ENCODE data around the gene RPS14.

Gene RPS14

GRCh38 chr5:150485693-150486401 lies 36.3 kb upstream of the RPS14 start:
- H3K4me2 ChIP-seq (ENCODE audit: low read length): peak overlapping the region; percentile 35
- H3K18ac ChIP-seq (ENCODE audit: low read length): peak overlapping the region; percentile 98
- peak overlapping the region; percentile 82 for H3K4me3 ChIP-seq (ENCODE audit: low read length)
- H2BK5ac ChIP-seq (ENCODE audit: low read length): peak overlapping the region; percentile 77
- H3K27ac ChIP-seq (ENCODE audit: low read depth, low read length): peak overlapping the region; percentile 98
- peaks cover 40% of the 10 kb centered on the region for H3K79me2 ChIP-seq (ENCODE audit: control insufficient read depth, insufficient read depth, low read length)
- H3K27me3 ChIP-seq (ENCODE audit: insufficient read depth, low read length, poor library complexity): no peaks in the 10 kb centered on the region
- H4K5ac ChIP-seq (ENCODE audit: low read length): no peak overlapping the region
- peak overlapping the region; percentile 82 for H4K8ac ChIP-seq (ENCODE audit: low read depth, low read length)
- peak overlapping the region; percentile 41 for H2BK15ac ChIP-seq (replicated peaks; ENCODE audit: low read depth)
- H3K36me3 ChIP-seq (ENCODE audit: control insufficient read depth, insufficient read depth, low read length): no peaks in the 10 kb centered on the region
- peak overlapping the region; percentile 98 for H3K56ac ChIP-seq (ENCODE audit: low read length)
- H3K9ac ChIP-seq (ENCODE audit: low read length): peak overlapping the region; percentile 96
- peak overlapping the region; percentile 76 for H3K4ac ChIP-seq (ENCODE audit: low read depth, low read length)
- WGBS (ENCODE audit: extremely low coverage, insufficient coverage, low lambda C conversion rate): no CpG with 5 or more reads among the region's 90 CpGs
- peaks cover 16% of the 10 kb centered on the region for H3K79me1 ChIP-seq (ENCODE audit: low read length)
- no peak overlapping the region for H2AK5ac ChIP-seq (ENCODE audit: low read length)
- peaks cover 36% of the 10 kb centered on the region for H3K4me1 ChIP-seq (ENCODE audit: control insufficient read depth, low read depth, low read length)
- H2BK120ac ChIP-seq (ENCODE audit: low read depth, low read length): peak overlapping the region; percentile 54
- H3K23ac ChIP-seq (ENCODE audit: low read length): peak overlapping the region; percentile 81
- peak; percentile 75 for DNase-seq

- peaks cover 33% of the 10 kb centered on the region for H3K79me2 ChIP-seq (ENCODE audit: control insufficient read depth, insufficient read depth, low read length)
- no peaks in the 10 kb centered on the region for H3K27me3 ChIP-seq (ENCODE audit: insufficient read depth, low read length, poor library complexity)
- peak overlapping the region; percentile 25 for H3K4me2 ChIP-seq (ENCODE audit: low read length)
- H2BK5ac ChIP-seq (ENCODE audit: low read length): no peak overlapping the region
- no peak overlapping the region for H4K5ac ChIP-seq (ENCODE audit: low read length)
- peaks cover 29% of the 10 kb centered on the region for H3K4me1 ChIP-seq (ENCODE audit: control insufficient read depth, low read depth, low read length)
- peak overlapping the region; percentile 98 for H3K27ac ChIP-seq (ENCODE audit: low read depth, low read length)
- no peak overlapping the region for H2AK5ac ChIP-seq (ENCODE audit: low read length)
- no CpG with 5 or more reads among the region's 28 CpGs for WGBS (ENCODE audit: extremely low coverage, insufficient coverage, low lambda C conversion rate)
- H3K4me3 ChIP-seq (ENCODE audit: low read length): peak overlapping the region; percentile 82
- peak; percentile 54 for DNase-seq
- H3K79me1 ChIP-seq (ENCODE audit: low read length): peaks cover 13% of the 10 kb centered on the region
- peak overlapping the region; percentile 41 for H2BK15ac ChIP-seq (replicated peaks; ENCODE audit: low read depth)
- no peaks in the 10 kb centered on the region for H3K36me3 ChIP-seq (ENCODE audit: control insufficient read depth, insufficient read depth, low read length)
- H2BK120ac ChIP-seq (ENCODE audit: low read depth, low read length): peak overlapping the region; percentile 54
- H3K4ac ChIP-seq (ENCODE audit: low read depth, low read length): peak overlapping the region; percentile 76
- peak overlapping the region; percentile 96 for H3K9ac ChIP-seq (ENCODE audit: low read length)
- H3K23ac ChIP-seq (ENCODE audit: low read length): no peak overlapping the region
- H4K8ac ChIP-seq (ENCODE audit: low read depth, low read length): no peak overlapping the region
- H3K18ac ChIP-seq (ENCODE audit: low read length): peak overlapping the region; percentile 98
- peak overlapping the region; percentile 98 for H3K56ac ChIP-seq (ENCODE audit: low read length)
These were observed 35.6 kb upstream of the RPS14 start for GRCh38 chr5:150484964-150485692.

GRCh38 chr5:150481972-150482406 lies 32.5 kb upstream of the RPS14 start:
- no peak for DNase-seq
- Histone ChIP-seq H3K36me3 (ENCODE audit: control insufficient read depth, insufficient read depth, low read length) (no peaks in the 10 kb centered on the region), H2BK120ac (ENCODE audit: low read depth, low read length) (no peak overlapping the region), H3K9ac (ENCODE audit: low read length) (no peak overlapping the region), H3K4ac (ENCODE audit: low read depth, low read length) (no peak overlapping the region), H3K79me1 (ENCODE audit: low read length) (no peaks in the 10 kb centered on the region), H3K79me2 (ENCODE audit: control insufficient read depth, insufficient read depth, low read length) (peaks cover 2% of the 10 kb centered on the region), H3K56ac (ENCODE audit: low read length) (peak overlapping the region; percentile 65), H3K4me2 (ENCODE audit: low read length) (no peak overlapping the region), H4K8ac (ENCODE audit: low read depth, low read length) (no peak overlapping the region), H3K4me1 (ENCODE audit: control insufficient read depth, low read depth, low read length) (peaks cover 7% of the 10 kb centered on the region), H3K18ac (ENCODE audit: low read length) (no peak overlapping the region), H2BK5ac (ENCODE audit: low read length) (no peak overlapping the region), H2BK15ac (replicated peaks; ENCODE audit: low read depth) (no peak overlapping the region), H4K5ac (ENCODE audit: low read length) (no peak overlapping the region), H3K27ac (ENCODE audit: low read depth, low read length) (no peak overlapping the region), H2AK5ac (ENCODE audit: low read length) (peak overlapping the region; percentile 86), H3K27me3 (ENCODE audit: insufficient read depth, low read length, poor library complexity) (no peaks in the 10 kb centered on the region), H3K23ac (ENCODE audit: low read length) (peak overlapping the region; percentile 56), H3K4me3 (ENCODE audit: low read length) (no peak overlapping the region)
- WGBS (ENCODE audit: extremely low coverage, insufficient coverage, low lambda C conversion rate): no CpG with 5 or more reads among the region's 6 CpGs

- Histone ChIP-seq H4K5ac (ENCODE audit: low read length) (no peak overlapping the region), H3K18ac (ENCODE audit: low read length) (no peak overlapping the region), H3K56ac (ENCODE audit: low read length) (peak overlapping the region; percentile 65), H3K4me2 (ENCODE audit: low read length) (no peak overlapping the region), H3K27ac (ENCODE audit: low read depth, low read length) (no peak overlapping the region), H3K4me3 (ENCODE audit: low read length) (no peak overlapping the region), H3K27me3 (ENCODE audit: insufficient read depth, low read length, poor library complexity) (no peaks in the 10 kb centered on the region), H3K79me2 (ENCODE audit: control insufficient read depth, insufficient read depth, low read length) (no peaks in the 10 kb centered on the region), H2BK5ac (ENCODE audit: low read length) (no peak overlapping the region), H2BK120ac (ENCODE audit: low read depth, low read length) (no peak overlapping the region), H3K9ac (ENCODE audit: low read length) (no peak overlapping the region), H3K4me1 (ENCODE audit: control insufficient read depth, low read depth, low read length) (peaks cover 6% of the 10 kb centered on the region), H2BK15ac (replicated peaks; ENCODE audit: low read depth) (no peak overlapping the region), H3K23ac (ENCODE audit: low read length) (peak overlapping the region; percentile 56), H2AK5ac (ENCODE audit: low read length) (no peak overlapping the region), H4K8ac (ENCODE audit: low read depth, low read length) (no peak overlapping the region), H3K4ac (ENCODE audit: low read depth, low read length) (no peak overlapping the region), H3K36me3 (ENCODE audit: control insufficient read depth, insufficient read depth, low read length) (no peaks in the 10 kb centered on the region), H3K79me1 (ENCODE audit: low read length) (no peaks in the 10 kb centered on the region)
- WGBS (ENCODE audit: extremely low coverage, insufficient coverage, low lambda C conversion rate): no CpG with 5 or more reads among the region's 6 CpGs
- DNase-seq: no peak
These were observed 32.1 kb upstream of the RPS14 start for GRCh38 chr5:150481708-150481965.

- Histone ChIP-seq H2AK5ac (ENCODE audit: low read length) (no peak overlapping the region), H2BK15ac (replicated peaks; ENCODE audit: low read depth) (no peak overlapping the region), H3K27me3 (ENCODE audit: insufficient read depth, low read length, poor library complexity) (no peaks in the 10 kb centered on the region), H4K5ac (ENCODE audit: low read length) (no peak overlapping the region), H3K18ac (ENCODE audit: low read length) (no peak overlapping the region), H3K4me2 (ENCODE audit: low read length) (no peak overlapping the region), H2BK120ac (ENCODE audit: low read depth, low read length) (no peak overlapping the region), H2BK5ac (ENCODE audit: low read length) (no peak overlapping the region), H3K4ac (ENCODE audit: low read depth, low read length) (no peak overlapping the region), H3K36me3 (ENCODE audit: control insufficient read depth, insufficient read depth, low read length) (no peaks in the 10 kb centered on the region), H3K27ac (ENCODE audit: low read depth, low read length) (no peak overlapping the region), H3K56ac (ENCODE audit: low read length) (no peak overlapping the region), H3K23ac (ENCODE audit: low read length) (no peak overlapping the region), H4K8ac (ENCODE audit: low read depth, low read length) (no peak overlapping the region), H3K9ac (ENCODE audit: low read length) (no peak overlapping the region), H3K79me2 (ENCODE audit: control insufficient read depth, insufficient read depth, low read length) (no peaks in the 10 kb centered on the region), H3K4me3 (ENCODE audit: low read length) (no peak overlapping the region), H3K4me1 (ENCODE audit: control insufficient read depth, low read depth, low read length) (peaks cover 6% of the 10 kb centered on the region), H3K79me1 (ENCODE audit: low read length) (no peaks in the 10 kb centered on the region)
- DNase-seq: no peak
- no CpG with 5 or more reads among the region's 2 CpGs for WGBS (ENCODE audit: extremely low coverage, insufficient coverage, low lambda C conversion rate)
These were observed 29.9 kb upstream of the RPS14 start for GRCh38 chr5:150479416-150479815.
